Measurements from ENCODE around the gene LUC7L3.

DNA sequence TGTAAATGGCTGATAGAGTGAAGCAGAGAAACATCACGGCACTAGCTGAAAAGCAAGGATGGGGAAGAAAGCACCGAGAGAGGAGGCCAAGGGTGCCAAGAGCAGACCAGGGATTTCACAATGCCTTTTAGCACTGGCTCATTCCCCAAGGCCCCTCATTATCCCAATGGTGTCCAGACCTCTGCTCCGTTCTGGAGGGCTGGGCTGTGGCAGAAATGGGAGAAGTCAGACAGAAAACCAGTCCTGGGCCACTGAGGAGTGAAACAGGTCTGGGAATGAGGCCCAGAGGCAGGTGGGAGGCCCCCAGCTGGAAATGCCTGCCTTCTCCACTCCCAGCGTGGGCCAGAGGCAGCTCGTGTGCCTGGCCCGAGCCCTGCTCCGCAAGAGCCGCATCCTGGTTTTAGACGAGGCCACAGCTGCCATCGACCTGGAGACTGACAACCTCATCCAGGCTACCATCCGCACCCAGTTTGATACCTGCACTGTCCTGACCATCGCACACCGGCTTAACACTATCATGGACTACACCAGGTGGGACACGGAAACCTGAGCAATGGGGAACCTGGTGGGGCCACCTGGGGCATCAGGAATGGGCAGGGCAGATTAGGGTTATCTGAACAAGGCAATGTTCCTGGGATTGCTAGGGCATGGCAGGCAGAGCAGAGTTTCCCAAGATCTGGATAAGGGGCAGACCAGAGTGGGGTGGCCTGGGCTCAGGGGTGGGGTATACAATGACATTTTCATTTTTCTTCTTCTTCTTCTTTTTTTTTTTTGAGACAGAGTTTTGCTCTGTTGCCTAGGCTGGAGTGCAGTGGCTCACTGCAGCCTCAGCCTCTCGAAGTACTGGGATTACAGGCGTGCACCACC lies 32.0 kb upstream of the LUC7L3 start:
- TF ChIP-seq CTCF (IDR thresholded peaks at IDR 0.05), result no peak
- no peak for TF ChIP-seq REST (IDR thresholded peaks at IDR 0.05; ENCODE audit: insufficient read depth in 1 of 2, low read depth in 2 of 2, low read length in 1 of 2)
- TF ChIP-seq POLR2AphosphoS5 (IDR thresholded peaks at IDR 0.05; ENCODE audit: low read depth, low read length), result no peak
- no peak for TF ChIP-seq SIN3A (IDR thresholded peaks at IDR 0.05; ENCODE audit: borderline replicate concordance, insufficient read depth, low read depth, low read length)

All from Panc1 (cell line).